Measurements from ENCODE around the gene DDX20.

DNA sequence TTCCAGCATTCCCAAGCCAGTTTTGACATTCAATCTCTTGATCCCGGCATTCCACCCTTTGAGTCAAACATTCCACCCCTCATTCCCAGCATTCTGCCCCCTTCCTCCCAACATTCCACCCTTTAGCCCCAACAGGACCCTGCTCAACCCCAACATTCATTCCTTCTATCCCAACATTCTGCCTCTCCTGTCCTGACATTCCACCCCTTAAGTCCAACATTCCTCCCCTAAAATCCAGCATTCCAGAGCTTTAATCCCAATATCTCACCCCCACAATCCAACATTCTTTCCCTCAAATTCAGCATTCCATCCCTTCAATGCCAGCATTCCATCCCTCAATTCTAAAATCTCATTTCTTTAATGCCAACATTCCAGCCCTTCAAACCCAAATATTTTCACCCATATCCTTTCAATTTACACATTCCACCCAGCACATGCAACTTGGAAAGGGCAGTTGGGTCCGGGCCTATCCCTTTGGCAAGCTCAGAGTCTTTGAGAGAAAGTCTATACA is 22.9 kb downstream of the DDX20 start:
- TF ChIP-seq POLR2A (IDR thresholded peaks at IDR 0.05) (no peak), CTCF (IDR thresholded peaks at IDR 0.05) (no peak)
